A673 (cell line): ENCODE measurements around the gene MT1H.

Source experiments
- CTCF ChIP-seq: fragments of 300-800, 200-600 bp; sonication (generic); conservative IDR thresholded peaks from 2 replicates; pipeline ENCODE4 v1.5.1; 2017; ENCODE audit warnings: low read depth, mild to moderate bottlenecking, antibody characterized with exemption, low read length, moderate library complexity, mixed read lengths
- EZH2 ChIP-seq: fragments of 200-600 bp; sonication (generic); IDR thresholded peaks from 2 replicates; pipeline ENCODE4 v1.6.1; 2017; ENCODE audit warnings: borderline replicate concordance, low read depth, mild to moderate bottlenecking, mixed read lengths, antibody characterized with exemption, low read length; ENCODE audit not compliant: poor library complexity, severe bottlenecking

GRCh38 chr16:56686758-56687157 is 17.1 kb downstream of the MT1H start:
- TF ChIP-seq CTCF (no peak), EZH2 (no peak)
